ENCODE results near the gene AGK.

DNA sequence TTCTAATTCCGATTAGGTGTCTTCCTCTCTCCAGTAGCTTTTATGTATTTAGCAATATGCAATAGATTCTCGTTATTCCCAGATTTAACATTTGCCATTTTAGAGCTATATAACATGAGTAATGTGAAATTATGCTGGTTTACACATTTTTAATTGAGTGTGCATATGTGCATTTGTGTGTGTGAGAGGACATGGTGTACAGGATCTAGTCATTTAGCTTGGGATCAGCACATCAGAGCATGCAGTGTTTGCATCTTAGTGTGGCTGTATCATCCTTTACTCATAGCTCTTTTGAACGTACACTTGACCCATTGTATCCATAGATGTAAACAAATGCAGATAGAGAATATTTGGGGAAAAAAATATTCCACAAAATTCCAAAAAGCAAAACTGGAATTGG lies 84.8 kb downstream of the AGK start:
- TF ChIP-seq EZH2phosphoT487 (IDR thresholded peaks at IDR 0.05; ENCODE audit: insufficient read depth, low read depth), result no peak
- no peak for TF ChIP-seq EZH2 (IDR thresholded peaks at IDR 0.05; ENCODE audit: insufficient read depth, poor library complexity, severe bottlenecking)
